ENCODE results near the gene ALDH1L1.

The ALDH1L1 gene

GRCh38 chr3:126136428-126137220, 43.8 kb downstream of the ALDH1L1 start:
- TF ChIP-seq POLR2AphosphoS5 (IDR thresholded peaks at IDR 0.05; ENCODE audit: low read depth, low read length), result no peak
- no peak for TF ChIP-seq FOXP2 (optimal IDR thresholded peaks at IDR 0.05; ENCODE audit: borderline replicate concordance, extremely low read depth, extremely low read length, insufficient read depth)
- no peak for TF ChIP-seq SIN3A (IDR thresholded peaks at IDR 0.05; ENCODE audit: borderline replicate concordance, insufficient read depth, low read length)
- TF ChIP-seq TAF1 (IDR thresholded peaks at IDR 0.05; ENCODE audit: borderline replicate concordance, insufficient read depth, low read length), result no peak
- TF ChIP-seq, protein P1, sequence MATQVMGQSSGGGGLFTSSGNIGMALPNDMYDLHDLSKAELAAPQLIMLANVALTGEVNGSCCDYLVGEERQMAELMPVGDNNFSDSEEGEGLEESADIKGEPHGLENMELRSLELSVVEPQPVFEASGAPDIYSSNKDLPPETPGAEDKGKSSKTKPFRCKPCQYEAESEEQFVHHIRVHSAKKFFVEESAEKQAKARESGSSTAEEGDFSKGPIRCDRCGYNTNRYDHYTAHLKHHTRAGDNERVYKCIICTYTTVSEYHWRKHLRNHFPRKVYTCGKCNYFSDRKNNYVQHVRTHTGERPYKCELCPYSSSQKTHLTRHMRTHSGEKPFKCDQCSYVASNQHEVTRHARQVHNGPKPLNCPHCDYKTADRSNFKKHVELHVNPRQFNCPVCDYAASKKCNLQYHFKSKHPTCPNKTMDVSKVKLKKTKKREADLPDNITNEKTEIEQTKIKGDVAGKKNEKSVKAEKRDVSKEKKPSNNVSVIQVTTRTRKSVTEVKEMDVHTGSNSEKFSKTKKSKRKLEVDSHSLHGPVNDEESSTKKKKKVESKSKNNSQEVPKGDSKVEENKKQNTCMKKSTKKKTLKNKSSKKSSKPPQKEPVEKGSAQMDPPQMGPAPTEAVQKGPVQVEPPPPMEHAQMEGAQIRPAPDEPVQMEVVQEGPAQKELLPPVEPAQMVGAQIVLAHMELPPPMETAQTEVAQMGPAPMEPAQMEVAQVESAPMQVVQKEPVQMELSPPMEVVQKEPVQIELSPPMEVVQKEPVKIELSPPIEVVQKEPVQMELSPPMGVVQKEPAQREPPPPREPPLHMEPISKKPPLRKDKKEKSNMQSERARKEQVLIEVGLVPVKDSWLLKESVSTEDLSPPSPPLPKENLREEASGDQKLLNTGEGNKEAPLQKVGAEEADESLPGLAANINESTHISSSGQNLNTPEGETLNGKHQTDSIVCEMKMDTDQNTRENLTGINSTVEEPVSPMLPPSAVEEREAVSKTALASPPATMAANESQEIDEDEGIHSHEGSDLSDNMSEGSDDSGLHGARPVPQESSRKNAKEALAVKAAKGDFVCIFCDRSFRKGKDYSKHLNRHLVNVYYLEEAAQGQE (IDR thresholded peaks at IDR 0.05; ENCODE audit: insufficient read depth in 1 of 2, low read depth in 2 of 2, low read length in 2 of 2), result no peak

- TF ChIP-seq FOXP2 (optimal IDR thresholded peaks at IDR 0.05; ENCODE audit: borderline replicate concordance, extremely low read depth, extremely low read length, insufficient read depth) (no peak), POLR2AphosphoS5 (IDR thresholded peaks at IDR 0.05; ENCODE audit: low read depth, low read length) (no peak), SIN3A (IDR thresholded peaks at IDR 0.05; ENCODE audit: borderline replicate concordance, insufficient read depth, low read length) (no peak), TAF1 (IDR thresholded peaks at IDR 0.05; ENCODE audit: borderline replicate concordance, insufficient read depth, low read length) (no peak)
- TF ChIP-seq, protein P1 (IDR thresholded peaks at IDR 0.05; ENCODE audit: insufficient read depth in 1 of 2, low read depth in 2 of 2, low read length in 2 of 2), result no peak
These were observed 44.8 kb downstream of the ALDH1L1 start for GRCh38 chr3:126135406-126136076.

GRCh38 chr3:126135071-126135405, 45.3 kb downstream of the ALDH1L1 start:
- TF ChIP-seq TAF1 (IDR thresholded peaks at IDR 0.05; ENCODE audit: borderline replicate concordance, insufficient read depth, low read length) (no peak), SIN3A (IDR thresholded peaks at IDR 0.05; ENCODE audit: borderline replicate concordance, insufficient read depth, low read length) (no peak), POLR2AphosphoS5 (IDR thresholded peaks at IDR 0.05; ENCODE audit: low read depth, low read length) (no peak), FOXP2 (optimal IDR thresholded peaks at IDR 0.05; ENCODE audit: borderline replicate concordance, extremely low read depth, extremely low read length, insufficient read depth) (no peak)
- TF ChIP-seq, protein P1 (IDR thresholded peaks at IDR 0.05; ENCODE audit: insufficient read depth in 1 of 2, low read depth in 2 of 2, low read length in 2 of 2), result no peak

DNA sequence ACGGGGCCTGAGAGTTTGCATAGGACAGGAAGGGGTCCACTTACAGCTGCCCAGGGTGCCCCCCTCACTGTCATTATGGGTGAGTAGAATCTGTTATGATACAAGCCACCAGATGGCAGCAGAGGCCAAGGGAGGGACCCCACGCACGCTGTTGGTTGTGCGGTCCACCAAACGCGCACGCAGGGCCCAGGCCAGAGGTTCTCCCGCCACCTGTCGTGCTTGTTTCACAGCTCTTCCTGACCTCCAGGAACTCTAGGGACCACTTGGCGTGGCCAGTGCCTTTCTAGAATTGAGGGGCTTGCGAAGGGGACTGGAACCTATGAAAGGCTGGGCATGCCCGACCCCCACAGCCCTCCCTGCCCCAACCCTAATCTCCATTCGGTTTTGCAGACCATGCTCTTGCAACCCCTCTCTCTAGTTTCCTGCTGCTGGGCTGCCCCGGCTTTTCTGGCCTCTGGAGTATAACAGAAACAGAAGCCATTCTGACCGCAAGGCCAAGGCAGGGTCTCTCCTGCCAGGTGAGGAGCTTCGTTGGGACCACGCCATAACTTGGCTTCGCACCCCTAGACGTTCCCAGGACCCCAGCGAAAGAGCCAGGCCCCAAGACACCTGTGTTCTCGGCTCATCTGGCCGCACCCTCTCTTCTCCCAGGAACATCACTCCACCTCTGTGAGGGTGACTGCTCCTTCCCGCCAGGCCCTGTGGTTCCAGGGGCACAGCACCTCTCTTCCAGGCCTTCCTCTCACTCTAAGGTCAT, 46.0 kb downstream of the ALDH1L1 start:
- TF ChIP-seq POLR2AphosphoS5 (IDR thresholded peaks at IDR 0.05; ENCODE audit: low read depth, low read length) (no peak), TAF1 (IDR thresholded peaks at IDR 0.05; ENCODE audit: borderline replicate concordance, insufficient read depth, low read length) (no peak), FOXP2 (optimal IDR thresholded peaks at IDR 0.05; ENCODE audit: borderline replicate concordance, extremely low read depth, extremely low read length, insufficient read depth) (no peak), SIN3A (IDR thresholded peaks at IDR 0.05; ENCODE audit: borderline replicate concordance, insufficient read depth, low read length) (no peak)
- TF ChIP-seq, protein P1 (IDR thresholded peaks at IDR 0.05; ENCODE audit: insufficient read depth in 1 of 2, low read depth in 2 of 2, low read length in 2 of 2), result no peak

Measured in PFSK-1 (cell line).